Stimulated activated CD8-positive, alpha-beta memory T cell treated with anti-CD3 and anti-CD28 coated beads, Interleukin-4, amount 100 ng/mL, for 1 hour (primary cell): ENCODE data around the gene UBXN10.

Experiments
- DNase-seq, 2 donors: peaks; one replicate each; pipeline ENCODE4 v3.0.0-alpha.2; 2020; ENCODE audit warnings: low read depth in 2 of 2, low spot score in 1 of 2

Gene UBXN10

GRCh38 chr1:20233394-20233793, 47.5 kb downstream of the UBXN10 start:
- no peak for DNase-seq

- DNase-seq = no peak
Observed at GRCh38 chr1:20233866-20234265, 48.0 kb downstream of the UBXN10 start.

GRCh38 chr1:20234788-20235535, 49.1 kb downstream of the UBXN10 start:
- no peak for DNase-seq

GRCh38 chr1:20237646-20238045, 51.8 kb downstream of the UBXN10 start:
- DNase-seq = no peak

GRCh38 chr1:20240012-20240411, 54.1 kb downstream of the UBXN10 start:
- no peak for DNase-seq

GRCh38 chr1:20242890-20243479, 57.1 kb downstream of the UBXN10 start:
- DNase-seq = no peak
